Stimulated activated CD4-positive, alpha-beta T cell treated with anti-CD3 and anti-CD28 coated beads, Interleukin-1b, Interleukin-23, amount 100 ng/mL, for 24 hours (primary cell): ENCODE results near the gene CELSR2.
"Not testable (repeated sequence)": the region's sequence is repeated elsewhere in the genome, so short reads cannot be mapped to it uniquely, and the experiment has no call there.

Experiments used
- DNase-seq, 4 experiments: peaks; one replicate each; pipeline ENCODE4 v3.0.0-alpha.2; 2020; ENCODE audit warnings: low read depth in 4 of 4, low spot score in 1 of 4

The CELSR2 gene

DNA sequence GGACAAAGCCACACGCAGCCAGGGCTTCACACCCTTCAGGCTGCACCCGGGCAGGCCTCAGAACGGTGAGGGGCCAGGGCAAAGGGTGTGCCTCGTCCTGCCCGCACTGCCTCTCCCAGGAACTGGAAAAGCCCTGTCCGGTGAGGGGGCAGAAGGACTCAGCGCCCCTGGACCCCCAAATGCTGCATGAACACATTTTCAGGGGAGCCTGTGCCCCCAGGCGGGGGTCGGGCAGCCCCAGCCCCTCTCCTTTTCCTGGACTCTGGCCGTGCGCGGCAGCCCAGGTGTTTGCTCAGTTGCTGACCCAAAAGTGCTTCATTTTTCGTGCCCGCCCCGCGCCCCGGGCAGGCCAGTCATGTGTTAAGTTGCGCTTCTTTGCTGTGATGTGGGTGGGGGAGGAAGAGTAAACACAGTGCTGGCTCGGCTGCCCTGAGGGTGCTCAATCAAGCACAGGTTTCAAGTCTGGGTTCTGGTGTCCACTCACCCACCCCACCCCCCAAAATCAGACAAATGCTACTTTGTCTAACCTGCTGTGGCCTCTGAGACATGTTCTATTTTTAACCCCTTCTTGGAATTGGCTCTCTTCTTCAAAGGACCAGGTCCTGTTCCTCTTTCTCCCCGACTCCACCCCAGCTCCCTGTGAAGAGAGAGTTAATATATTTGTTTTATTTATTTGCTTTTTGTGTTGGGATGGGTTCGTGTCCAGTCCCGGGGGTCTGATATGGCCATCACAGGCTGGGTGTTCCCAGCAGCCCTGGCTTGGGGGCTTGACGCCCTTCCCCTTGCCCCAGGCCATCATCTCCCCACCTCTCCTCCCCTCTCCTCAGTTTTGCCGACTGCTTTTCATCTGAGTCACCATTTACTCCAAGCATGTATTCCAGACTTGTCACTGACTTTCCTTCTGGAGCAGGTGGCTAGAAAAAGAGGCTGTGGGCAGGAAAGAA, 25.5 kb downstream of the CELSR2 start:
- no peak for DNase-seq

DNA sequence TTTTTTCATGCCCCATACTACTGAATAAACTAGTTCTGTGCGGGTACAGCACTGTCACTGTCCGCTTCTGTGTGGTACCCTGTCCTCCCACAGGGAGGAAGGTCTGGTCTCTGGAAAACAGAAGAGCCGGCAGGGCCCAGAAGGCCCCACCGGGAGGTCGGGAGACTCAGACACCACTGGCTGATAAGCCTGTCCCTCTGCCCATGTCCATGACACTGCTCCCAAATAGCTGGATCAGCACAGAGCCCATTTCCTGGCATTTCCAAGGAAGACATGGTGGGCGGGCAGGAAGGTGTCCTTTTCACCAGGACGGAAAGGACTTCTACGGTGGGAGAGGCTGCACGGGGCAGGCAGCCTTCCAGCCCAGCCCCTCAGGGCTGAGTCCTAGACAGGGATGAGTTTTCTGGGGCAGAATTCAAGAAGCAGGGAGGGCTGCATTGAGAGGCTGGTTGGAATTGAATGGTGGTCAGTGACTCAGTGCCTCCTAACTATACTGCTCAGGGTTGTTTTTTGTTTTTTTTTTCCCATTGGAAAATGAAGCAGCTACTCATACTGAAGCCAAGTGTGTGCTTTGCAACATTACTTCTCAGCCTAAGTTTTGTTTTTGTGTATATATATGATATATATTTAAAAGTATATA, 26.5 kb downstream of the CELSR2 start:
- no peak for DNase-seq

GRCh38 chr1:109277434-109278204, 28.3 kb downstream of the CELSR2 start:
- DNase-seq = peak; percentile 33 to 47 (median 38)

- DNase-seq = no peak
Measured at GRCh38 chr1:109279615-109280278, 30.4 kb downstream of the CELSR2 start.

DNA sequence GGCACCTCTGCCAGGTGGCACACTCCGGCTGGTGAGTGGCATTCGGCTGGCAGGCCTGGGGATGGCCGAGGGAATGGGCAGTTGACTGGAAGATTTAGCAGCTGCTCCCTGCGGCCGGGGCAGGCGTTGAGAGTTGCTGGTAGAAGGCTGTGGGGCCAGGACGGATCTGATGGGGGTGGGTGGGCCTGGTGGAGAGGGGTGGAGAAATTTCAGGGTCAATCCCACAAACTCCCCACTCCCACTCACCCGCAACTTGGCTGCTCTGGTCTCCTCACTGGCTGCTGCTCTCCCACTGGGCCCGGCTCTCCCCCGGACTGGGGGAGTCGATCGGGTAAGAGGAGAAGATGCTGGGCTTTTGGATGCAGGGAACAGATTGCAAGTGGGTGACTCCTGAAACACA, 31.5 kb downstream of the CELSR2 start:
- DNase-seq = no peak

DNA sequence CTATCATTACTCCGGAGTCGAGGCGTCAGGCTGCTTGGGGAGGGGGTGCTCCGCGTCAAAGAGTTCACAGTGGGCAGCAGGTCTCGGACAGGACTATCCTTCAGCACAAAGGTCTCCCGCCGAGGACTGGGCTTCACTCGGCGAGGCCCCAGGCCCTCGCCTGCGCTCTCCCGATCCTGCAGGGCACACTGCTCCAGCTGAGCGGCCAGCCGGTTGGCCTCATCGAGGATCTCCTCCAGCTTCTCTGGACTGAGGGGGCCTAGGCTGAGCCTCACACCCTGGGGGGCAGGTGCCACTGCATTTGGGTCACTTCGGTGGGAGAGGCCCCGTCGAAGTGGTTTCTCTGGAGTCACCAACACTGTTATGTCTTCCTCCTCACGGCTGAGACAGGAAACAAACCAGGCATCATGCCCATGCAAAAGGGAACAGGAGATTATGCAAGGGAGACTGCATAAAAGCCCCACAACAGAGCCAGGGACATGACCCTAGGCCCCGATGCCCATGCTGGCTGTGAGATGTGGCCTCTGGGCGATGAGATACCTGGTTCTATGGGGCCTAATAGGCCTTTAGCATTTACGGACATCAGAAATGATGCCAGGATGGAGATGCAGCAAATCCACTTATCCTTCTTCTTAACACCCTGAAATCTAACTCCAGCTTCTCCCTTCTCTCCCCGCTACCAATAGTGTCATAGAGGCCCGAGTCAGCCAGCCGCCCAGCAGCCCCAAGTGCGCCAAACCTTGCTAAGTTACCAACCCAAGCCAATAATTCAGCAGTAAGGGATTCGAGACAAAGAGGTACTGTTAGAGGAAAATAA, 32.5 kb downstream of the CELSR2 start:
- DNase-seq = no peak

DNA sequence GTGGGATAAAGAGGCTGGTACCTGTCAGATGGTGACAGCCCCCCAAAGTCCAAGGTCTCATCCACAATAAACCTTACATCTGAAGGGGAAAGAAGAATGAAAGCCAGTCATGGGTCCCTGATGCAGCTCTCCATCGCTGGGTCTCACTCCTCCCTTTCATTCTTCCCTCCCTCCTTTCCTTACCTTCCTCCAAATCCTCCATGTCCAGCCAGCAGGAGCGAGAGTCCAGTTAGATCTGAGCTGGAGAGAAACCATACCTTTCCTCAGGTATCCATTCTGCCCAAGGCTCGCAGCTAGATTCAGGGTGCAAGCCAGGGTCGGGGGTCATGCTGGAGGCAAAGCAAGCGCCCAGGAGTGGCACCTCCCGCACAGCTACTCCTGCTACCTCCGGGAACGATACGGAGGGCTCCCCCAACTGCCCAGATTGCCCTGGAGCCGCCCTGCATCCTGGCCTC, 33.2 kb downstream of the CELSR2 start:
- no peak for DNase-seq

DNA sequence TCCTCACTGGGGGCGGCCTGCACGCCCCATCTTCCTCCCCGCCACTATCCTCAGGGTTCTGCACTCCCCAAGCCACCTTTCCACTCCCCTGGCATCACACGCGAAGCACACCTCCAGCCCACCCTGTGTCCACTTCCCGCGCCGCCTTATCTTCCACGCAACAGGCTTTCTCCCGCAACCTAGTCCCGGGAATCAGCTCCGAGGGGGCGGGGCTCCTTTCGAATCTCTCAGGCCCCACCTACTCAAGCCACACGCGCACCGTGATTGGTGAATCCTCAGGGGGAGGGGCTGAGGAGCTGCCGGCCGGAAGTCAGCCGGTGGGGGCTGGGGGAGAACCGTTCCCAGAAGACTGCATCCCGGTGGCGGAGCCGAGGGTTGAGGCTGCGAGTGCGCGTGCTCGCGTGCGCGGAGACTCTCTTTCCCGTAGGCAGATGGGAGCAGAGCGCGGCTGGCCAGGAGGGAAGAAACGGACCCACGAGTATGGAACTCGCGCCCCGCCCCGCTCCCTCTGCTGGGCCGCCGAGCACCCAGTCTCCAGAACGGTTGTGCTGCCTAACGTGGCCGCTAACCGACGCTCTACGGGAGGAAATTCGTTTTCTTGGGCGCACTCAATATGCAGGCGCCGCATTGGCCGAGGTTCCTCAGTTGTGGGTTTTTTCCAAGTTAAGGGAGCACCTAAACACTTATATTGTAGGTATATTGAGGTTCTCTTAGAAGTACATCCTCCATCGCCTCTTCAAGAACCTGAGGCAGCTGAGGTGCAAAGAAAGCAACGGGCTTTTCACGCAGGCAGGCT, 33.8 kb downstream of the CELSR2 start, which contains the start of gene PSRC1:
TSS of gene PSRC1 (minus strand) at position 194 of the 796 bp plus-strand sequence.
- DNase-seq = peak; percentile 73 to 90 (median 82)

DNA sequence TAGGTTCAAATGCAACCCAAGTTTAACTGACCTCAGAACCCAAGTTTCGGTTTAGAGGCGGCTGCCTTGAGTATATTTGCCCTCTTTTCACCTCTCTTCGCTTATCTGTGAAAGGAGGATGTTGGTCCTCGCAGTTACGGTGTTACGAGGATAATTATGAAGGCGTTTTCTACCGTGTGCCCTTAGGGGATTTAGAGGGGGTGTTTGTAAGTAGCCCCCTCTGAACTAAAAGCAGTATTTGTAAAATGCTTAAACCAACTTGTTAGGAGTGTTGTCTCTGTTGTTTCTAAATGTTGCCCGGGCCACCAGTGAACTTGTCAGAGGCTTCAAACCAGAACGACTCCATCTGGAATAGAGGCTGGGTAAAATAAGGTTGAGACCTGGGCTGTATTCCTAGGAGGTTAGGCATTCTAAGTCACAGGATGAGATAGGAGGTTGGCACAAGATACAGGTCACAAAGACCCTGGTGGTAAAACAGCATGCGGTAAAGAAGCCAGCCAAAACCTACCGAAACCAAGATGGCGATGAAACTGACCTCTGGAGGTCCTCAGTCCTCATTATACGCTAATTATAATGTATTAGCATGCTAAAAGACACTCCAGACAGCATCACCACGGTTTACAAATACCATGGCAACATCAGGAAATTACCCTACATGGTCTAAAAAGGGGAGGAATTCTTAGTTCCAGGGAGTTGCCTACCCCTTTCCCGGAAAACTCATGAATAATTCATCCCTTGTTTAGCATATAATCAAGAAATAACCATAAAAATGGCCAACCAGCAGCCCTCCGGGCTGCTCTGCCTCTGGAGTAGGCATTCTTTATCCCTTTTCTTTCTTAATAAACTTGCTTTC, 34.6 kb downstream of the CELSR2 start:
- no peak for DNase-seq

DNA sequence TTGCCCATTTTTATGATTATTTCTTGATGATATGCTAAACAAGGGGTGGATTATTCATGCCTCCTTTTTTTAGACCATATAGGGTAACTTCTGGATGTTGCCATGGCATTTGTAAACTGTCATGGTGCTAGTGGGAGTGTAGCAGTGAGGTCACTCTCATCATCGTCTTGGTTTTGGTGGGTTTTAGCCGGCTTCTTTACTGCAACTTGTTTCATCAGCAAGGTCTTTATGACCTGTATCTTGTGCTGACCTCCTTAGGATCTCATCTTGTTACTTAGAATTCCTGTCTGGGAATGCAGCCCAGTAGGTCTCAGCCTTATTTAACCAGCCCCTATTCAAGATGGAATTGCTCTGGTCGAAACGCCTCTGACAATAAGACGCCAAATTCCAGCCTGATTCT, 37.4 kb downstream of the CELSR2 start:
- not testable (repeated sequence) for DNase-seq

DNA sequence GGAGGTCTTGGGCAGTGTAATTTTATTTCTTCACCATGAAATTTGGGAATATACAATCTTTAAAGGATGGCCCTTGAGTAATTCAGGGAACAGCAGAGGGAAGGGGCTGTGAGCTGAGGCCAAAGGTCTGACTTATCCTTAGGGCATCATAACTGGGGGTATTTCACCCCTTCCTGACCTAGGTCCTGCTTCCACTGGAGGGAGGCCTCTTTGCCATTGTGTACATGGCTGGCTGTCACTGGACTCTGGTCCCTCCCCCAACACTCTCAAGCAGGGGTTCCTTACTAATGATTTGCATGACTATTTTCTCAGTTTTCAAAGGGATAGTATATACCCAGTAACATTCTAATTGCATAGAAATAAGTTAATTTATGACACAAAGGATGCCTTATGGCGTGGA, 40.8 kb downstream of the CELSR2 start:
- DNase-seq = no peak

GRCh38 chr1:109290998-109291397, 41.7 kb downstream of the CELSR2 start:
- no peak for DNase-seq

DNA sequence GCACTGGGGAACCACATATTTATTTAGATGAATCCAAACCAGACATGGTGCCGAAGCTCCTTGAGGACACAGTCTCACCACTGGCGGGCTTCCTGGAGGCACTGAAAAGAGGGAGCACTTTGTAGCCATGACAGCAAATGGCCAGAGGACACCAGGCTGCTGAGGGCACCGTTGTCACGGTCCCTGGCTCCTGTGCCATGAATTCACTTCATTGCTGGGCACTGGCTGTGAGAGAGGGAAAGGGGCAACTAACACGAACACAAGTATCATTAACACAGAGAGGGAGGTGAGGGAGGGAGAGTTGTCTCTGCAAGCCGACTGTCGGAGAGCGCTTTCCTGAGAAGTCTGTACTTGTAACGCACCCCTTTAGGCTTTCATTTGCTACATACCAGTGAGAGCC, 43.0 kb downstream of the CELSR2 start:
- no peak for DNase-seq

GRCh38 chr1:109293026-109293425, 43.7 kb downstream of the CELSR2 start:
- DNase-seq = no peak

GRCh38 chr1:109294481-109294880, 45.1 kb downstream of the CELSR2 start:
- DNase-seq = no peak

GRCh38 chr1:109295712-109296415, 46.5 kb downstream of the CELSR2 start:
- DNase-seq = no peak

DNA sequence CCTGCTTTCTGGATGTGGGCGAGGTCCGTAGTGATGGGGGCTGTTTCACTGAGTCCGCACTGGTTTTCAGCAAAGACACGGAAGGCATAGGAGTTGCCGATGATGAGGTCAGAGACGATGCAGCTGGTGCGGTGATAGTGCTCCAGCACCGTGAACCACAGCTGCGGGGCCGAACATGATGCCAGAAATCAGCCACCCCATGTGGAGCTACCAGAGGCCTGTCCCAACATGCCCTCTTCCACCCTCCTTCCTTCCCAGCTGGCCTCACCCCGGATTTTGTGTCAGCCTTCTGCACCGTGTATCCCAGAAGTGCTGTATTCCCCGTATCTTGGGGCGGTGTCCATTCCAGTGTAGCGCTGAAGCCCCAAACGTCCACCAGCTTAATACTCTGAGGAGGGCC, 47.4 kb downstream of the CELSR2 start:
- DNase-seq = no peak
